ENCODE data around the gene EYA3. TPM values are rescaled to one million over a fixed set of nuclear protein-coding genes. Genes with fewer than 3 reads are reported as not detected.

EYA3 gene
- total and polyA plus RNA-seq, 5 donors from 2014 or later, result 3.0 to 18.5 (median 3.8) TPM

DNA sequence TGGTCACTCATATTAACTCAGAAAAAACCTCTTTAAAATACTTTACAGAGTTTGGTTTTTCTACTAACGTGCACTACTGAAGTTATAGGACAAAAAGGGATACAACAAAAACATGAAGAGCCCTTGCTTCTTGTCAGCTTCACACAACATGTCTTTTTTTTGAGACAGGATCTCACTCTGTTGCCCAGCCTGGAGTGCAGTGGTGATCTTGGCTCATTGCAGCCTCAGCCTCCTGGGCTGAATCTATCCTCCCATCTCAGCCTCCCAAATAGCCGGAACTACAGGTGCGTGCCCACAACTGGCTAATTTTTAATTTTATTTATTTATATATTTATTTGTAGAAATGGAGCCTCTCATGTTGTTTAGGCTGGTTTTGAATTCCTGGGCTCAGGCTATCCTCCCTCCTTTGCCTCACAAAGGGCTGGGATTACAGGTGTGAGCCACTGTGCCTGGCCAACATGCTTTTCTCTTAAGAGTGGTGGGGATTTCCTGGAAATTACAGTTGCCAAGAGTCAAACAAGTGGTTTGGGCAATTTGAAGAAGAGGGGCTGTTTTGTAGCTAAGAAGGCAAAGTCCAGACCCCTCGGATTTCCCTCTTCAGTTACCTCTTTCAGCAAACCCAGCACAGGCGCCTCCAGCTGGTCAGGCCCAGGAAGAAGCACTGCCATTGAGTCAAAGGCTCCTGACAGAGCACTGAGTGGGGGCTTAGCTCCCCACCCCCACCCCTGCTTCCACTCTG, 160.0 kb downstream of the EYA3 start:
- Mint-ChIP-seq H3K4me1 (no peaks in the 10 kb centered on the region), H3K4me3 (no peak overlapping the region), H3K27ac (no peak overlapping the region), H3K27me3 (peaks cover 34% of the 10 kb centered on the region), H3K9me3 (peaks cover 0 to 4% (median 0%) of the 10 kb centered on the region in 7 donors), H3K36me3 (peaks cover 4% of the 10 kb centered on the region)
- Histone ChIP-seq H3K36me3 (ENCODE audit: control insufficient read depth, insufficient read depth, low read length) (no peaks in the 10 kb centered on the region), H3K4me3 (ENCODE audit: low read depth, low read length) (no peak overlapping the region), H3K9me3 (ENCODE audit: control insufficient read depth in 2 of 2, low read length in 2 of 2) (no peaks in the 10 kb centered on the region), H3K4me1 (ENCODE audit: control insufficient read depth, insufficient read depth, low read length, poor library complexity, severe bottlenecking) (no peaks in the 10 kb centered on the region), H3K27ac (ENCODE audit: insufficient read depth, low read length, poor library complexity, severe bottlenecking) (no peak overlapping the region), H3K27me3 (ENCODE audit: control insufficient read depth, insufficient read depth, low read length) (peaks cover 2% of the 10 kb centered on the region)
- ATAC-seq (ENCODE audit: low read depth in 2 of 2) (no peak), DNase-seq (no peak)

GRCh38 chr1:27922272-27922671, 166.1 kb downstream of the EYA3 start:
- ATAC-seq (ENCODE audit: low read depth in 2 of 2) (no peak), DNase-seq (no peak)
- Mint-ChIP-seq H3K27me3 (peaks cover 36% of the 10 kb centered on the region), H3K4me3 (no peak overlapping the region), H3K27ac (no peak overlapping the region), H3K36me3 (peaks cover 4% of the 10 kb centered on the region), H3K4me1 (no peaks in the 10 kb centered on the region), H3K9me3 (peaks cover 0 to 2% (median 0%) of the 10 kb centered on the region in 7 donors)
- no peak overlapping the region for H3K27ac ChIP-seq (ENCODE audit: insufficient read depth, low read length, poor library complexity, severe bottlenecking)
- peaks cover 2% of the 10 kb centered on the region for H3K27me3 ChIP-seq (ENCODE audit: control insufficient read depth, insufficient read depth, low read length)
- H3K9me3 ChIP-seq (ENCODE audit: control insufficient read depth in 2 of 2, low read length in 2 of 2), result no peaks in the 10 kb centered on the region
- H3K4me3 ChIP-seq (ENCODE audit: low read depth, low read length), result no peak overlapping the region
- no peaks in the 10 kb centered on the region for H3K36me3 ChIP-seq (ENCODE audit: control insufficient read depth, insufficient read depth, low read length)
- no peaks in the 10 kb centered on the region for H3K4me1 ChIP-seq (ENCODE audit: control insufficient read depth, insufficient read depth, low read length, poor library complexity, severe bottlenecking)

Other genes starting within 250 kb of the EYA3 start
- gene THEMIS2, start 216.1 kb downstream of the EYA3 start, total RNA-seq, result 57.1 TPM
- 10 to 100 TPM; 37.9 to 69.9 (median 60.5) TPM for gene THEMIS2, start 216.1 kb downstream of the EYA3 start, polyA plus RNA-seq
- gene RPA2, start 174.0 kb downstream of the EYA3 start, total RNA-seq, result 36.6 TPM
- 100 to 1,000 TPM; 199 to 237 (median 206) TPM for gene RPA2, start 174.0 kb downstream of the EYA3 start, polyA plus RNA-seq
- 0.32 TPM for gene SMPDL3B, start 153.6 kb downstream of the EYA3 start, total RNA-seq
- under 1 TPM in 2 of 4 donors, not detected in 2; 0.24 to 0.50 TPM for gene SMPDL3B, start 153.6 kb downstream of the EYA3 start, polyA plus RNA-seq
- gene XKR8, start 128.6 kb downstream of the EYA3 start, total RNA-seq, result 9.1 TPM
- gene XKR8, start 128.6 kb downstream of the EYA3 start, polyA plus RNA-seq, result 10 to 100 TPM; 10.3 to 20.3 (median 17.9) TPM
- gene PTAFR, start 88.1 kb upstream of the EYA3 start, total RNA-seq, result 0.54 TPM
- under 1 TPM; 0.15 to 0.84 (median 0.40) TPM for gene PTAFR, start 88.1 kb upstream of the EYA3 start, polyA plus RNA-seq
- 75.3 TPM for gene DNAJC8, start 144.4 kb upstream of the EYA3 start, total RNA-seq
- gene DNAJC8, start 144.4 kb upstream of the EYA3 start, polyA plus RNA-seq, result 100 to 1,000 TPM; 152 to 181 (median 157) TPM
- 96.6 TPM for gene ATP5IF1, start 147.5 kb upstream of the EYA3 start, total RNA-seq
- 100 to 1,000 TPM; 467 to 676 (median 604) TPM for gene ATP5IF1, start 147.5 kb upstream of the EYA3 start, polyA plus RNA-seq
- 13.9 TPM for gene SESN2, start 170.9 kb upstream of the EYA3 start, total RNA-seq
- gene SESN2, start 170.9 kb upstream of the EYA3 start, polyA plus RNA-seq, result 1 to 10 TPM; 5.0 to 8.9 (median 6.9) TPM
- 5.2 TPM for gene MED18, start 240.4 kb upstream of the EYA3 start, total RNA-seq
- 10 to 100 TPM in 2 of 4 donors, 1 to 10 TPM in 2; 7.0 to 12.7 (median 9.2) TPM for gene MED18, start 240.4 kb upstream of the EYA3 start, polyA plus RNA-seq